ENCODE results near the gene KSR2.

GRCh38 chr12:117968826-117969659 is at the start of gene KSR2:
- TF ChIP-seq CTCF (IDR thresholded peaks at IDR 0.05 in 2 of 3, conservative IDR thresholded peaks at IDR 0.05 in 1 of 3; ENCODE audit: control insufficient read depth in 2 of 3, extremely low read depth in 1 of 3, insufficient read depth in 1 of 3, low read depth in 3 of 3, low read length in 3 of 3) (no peak), SRF (IDR thresholded peaks at IDR 0.05; ENCODE audit: low read depth in 2 of 2, low read length in 2 of 2) (no peak), HCFC1 (IDR thresholded peaks at IDR 0.05; ENCODE audit: low read length) (no peak), NKRF (conservative IDR thresholded peaks at IDR 0.05) (no peak), FOXM1 (IDR thresholded peaks at IDR 0.05; ENCODE audit: low read depth, low read length) (no peak), CREB1 (IDR thresholded peaks at IDR 0.05; ENCODE audit: low read depth) (no peak), SREBF2 (IDR thresholded peaks at IDR 0.05; ENCODE audit: low read length) (no peak), CHD2 (IDR thresholded peaks at IDR 0.05; ENCODE audit: borderline replicate concordance, low read depth, low read length) (peak; percentile 92)

All from GM12878 (cell line).